ENCODE measurements around the gene HOXC9.

Gene HOXC9

DNA sequence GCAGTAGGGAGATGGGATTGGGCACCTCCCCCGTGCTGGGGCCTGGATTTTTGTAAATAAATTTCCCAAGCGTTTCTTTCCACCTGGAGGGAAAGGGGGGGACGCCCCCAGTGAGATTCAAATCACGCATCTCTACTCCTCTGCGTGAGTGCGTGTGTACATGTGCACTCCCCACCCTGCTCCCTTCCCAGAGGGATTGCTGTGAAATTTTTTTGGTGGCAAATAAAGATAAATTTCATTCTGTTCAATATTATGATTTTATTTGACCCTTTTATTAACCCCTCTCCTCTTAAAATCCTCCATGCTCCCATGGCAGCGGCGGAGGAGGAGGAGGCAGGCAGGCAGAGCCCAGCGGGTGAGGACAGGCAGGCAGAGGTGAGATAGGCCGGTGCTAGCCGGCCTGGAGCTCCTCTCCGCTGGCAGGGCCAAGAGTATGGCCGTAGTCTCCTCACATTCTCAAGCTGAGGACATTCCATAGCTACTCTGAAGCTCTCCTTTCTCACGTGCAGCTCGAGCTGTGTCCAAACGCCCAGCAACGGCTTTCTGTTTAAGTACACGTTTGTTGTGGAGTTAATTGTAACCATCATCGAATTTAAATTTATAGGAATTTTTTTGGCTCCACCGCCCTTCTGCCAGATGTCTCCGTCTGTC is 23.7 kb upstream of the HOXC9 start:
- no peak for DNase-seq

GRCh38 chr12:53976823-53977595 is 23.0 kb upstream of the HOXC9 start:
- DNase-seq: no peak

DNA sequence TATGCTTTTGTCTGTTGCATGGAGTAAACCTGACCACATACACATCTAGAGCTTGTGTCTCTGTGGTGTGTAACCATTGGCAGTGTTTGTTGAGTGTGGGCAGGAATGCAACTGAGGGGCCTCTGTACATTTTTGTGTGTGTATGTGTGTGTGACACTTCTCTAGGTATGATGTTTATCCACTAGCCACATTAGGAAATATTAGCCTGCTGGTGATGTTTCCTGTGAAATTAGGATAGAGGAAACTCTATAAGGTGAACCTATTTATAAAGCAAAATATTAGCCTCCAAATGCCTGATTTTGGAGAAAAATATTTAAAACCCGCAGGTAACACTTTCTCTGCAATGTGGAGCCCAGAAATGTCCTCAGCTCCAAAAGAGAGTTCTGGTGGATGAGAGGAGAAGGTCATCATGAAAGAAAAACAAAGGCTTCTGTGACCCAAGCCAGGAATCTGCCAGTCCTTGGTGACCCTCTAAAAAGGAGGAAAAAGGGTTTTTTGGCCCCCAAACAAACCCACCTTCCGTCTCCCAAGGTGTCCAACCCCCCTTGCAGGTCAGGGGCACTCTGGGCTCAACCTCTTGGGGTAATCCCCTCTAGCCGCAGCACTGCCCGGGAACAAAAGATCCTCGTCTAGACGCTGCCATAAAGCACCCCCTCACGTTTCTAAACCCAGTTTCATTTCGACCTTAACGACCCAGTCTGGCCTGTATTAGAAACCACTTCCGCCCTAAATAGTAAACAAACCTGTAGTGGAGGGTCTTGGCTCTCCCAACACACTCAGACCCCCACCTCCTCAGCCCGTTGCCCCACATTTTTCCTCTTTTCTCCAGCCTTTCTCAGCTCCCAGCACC is 22.1 kb upstream of the HOXC9 start:
- no peak for DNase-seq

DNA sequence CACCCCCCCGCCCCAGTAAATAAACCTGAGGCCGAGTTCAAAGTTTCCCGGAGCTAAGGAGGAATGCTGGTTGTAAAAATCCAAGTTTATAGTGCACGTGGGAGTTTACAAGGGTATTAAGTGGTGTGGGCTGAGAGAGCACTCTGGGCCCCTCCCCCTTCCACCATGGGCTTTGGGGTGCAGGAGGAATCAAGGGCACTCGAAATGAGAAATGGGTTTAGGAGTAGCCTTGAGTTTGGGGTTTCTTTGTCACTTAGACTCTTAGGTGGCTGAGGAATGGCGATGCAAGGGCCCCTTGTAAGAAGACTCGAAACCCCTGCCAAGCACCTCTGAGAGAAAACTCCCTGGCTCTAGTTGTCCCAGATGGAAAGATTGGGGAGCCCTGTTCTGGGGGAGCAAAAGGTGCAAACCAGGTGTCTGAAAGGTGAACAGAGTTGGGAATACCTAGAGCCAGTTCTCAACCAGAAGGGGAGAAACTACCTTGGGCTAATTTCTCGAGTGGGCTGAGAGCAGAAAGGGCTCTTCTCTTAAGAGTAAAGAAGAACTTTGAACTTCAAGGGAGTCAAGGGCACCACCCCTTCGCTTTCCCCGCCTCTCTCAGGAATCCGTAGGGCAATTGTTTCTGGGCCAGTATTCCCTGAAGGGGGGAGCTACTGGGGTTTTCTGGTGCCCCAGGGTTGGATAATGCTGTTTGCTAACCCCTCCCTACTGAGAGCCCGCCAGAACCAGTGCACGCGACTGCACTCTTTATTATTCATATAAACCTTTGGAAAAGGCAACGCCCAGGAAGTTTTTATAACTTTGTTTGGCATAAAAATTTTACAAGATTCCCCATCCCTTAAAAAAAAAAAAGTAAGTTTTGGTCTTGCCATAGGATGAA is 21.2 kb upstream of the HOXC9 start:
- no peak for DNase-seq

GRCh38 chr12:53980104-53980801 is 19.7 kb upstream of the HOXC9 start:
- DNase-seq: no peak

- no peak for DNase-seq
Observed at GRCh38 chr12:53980802-53981496, 19.0 kb upstream of the HOXC9 start.

GRCh38 chr12:53981634-53982565 is 18.1 kb upstream of the HOXC9 start:
- no peak for DNase-seq

GRCh38 chr12:53982648-53983567 is 17.1 kb upstream of the HOXC9 start:
- no peak for DNase-seq

DNA sequence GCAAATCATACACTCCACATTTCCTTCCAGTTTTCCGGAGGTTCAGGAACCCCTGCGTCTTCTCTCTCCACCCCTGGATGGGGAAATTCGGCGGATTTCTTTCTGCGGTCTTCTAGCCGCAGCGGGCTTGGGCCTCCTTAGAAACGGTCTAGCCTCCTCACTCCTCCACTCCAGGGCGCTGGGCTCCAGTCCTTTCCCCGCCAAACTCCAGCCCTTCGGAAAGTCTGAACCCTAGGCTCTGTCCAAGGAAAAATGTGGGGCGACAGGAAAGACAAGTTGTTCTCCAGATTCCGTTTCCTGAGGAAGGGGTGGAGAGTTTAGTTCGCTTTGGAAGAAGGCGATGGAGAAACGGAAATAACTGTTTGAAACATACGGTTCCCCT is 16.4 kb upstream of the HOXC9 start:
- no peak for DNase-seq

DNA sequence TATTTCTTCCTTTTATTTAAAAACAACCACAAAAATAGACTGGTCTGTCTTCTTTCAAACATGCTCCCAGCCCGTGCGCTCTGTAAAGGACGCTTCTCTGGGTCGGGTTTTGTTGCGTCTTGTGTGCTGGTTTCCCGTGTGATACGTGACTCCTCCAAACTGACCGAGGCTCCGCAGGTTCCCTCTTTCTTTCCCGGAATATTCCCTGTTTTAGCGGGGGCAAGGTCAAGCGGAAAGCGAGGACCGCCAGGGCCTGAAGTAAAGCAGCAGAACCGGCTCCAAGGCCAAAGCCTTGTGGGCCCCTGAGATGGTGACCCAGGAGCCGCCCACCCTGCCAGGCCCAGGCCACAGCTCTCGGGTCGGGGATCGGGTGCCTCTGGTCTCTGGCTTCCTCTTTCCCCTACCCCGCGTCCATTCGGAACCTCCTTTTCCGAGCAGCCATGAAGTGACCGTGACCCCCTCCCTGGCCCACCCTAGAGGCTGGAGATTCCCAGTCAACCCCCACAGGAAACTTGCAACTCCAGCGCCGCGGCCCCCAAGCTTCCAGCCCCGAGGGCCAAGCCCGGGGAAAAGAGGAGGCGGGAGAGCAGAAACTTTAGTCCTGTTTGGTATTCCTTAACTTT is 15.9 kb upstream of the HOXC9 start:
- DNase-seq: no peak

DNA sequence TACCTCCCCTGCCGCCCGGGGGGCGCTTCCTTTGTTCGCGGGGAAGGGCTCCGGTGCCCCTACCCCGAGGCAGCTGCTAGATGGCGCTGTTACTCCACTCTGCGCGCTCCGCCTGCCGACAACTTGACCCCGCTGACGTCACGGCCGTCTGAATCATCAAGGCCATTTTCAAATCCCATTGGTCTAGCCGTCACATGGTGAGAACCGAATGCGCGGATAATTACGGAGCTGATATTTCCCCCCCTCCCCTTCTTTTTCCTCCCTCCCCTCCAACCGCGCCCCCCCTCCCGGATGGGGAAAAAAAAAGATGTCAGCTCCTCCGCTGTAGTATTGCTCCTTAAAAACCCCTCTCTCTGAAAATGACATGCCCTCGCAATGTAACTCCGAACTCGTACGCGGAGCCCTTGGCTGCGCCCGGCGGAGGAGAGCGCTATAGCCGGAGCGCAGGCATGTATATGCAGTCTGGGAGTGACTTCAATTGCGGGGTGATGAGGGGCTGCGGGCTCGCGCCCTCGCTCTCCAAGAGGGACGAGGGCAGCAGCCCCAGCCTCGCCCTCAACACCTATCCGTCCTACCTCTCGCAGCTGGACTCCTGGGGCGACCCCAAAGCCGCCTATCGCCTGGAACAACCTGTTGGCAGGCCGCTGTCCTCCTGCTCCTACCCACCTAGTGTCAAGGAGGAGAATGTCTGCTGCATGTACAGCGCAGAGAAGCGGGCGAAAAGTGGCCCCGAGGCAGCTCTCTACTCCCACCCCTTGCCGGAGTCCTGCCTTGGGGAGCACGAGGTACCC is 14.9 kb upstream of the HOXC9 start, which contains the start of gene HOXC10:
HOXC10 (plus strand) TSS at position 246 of the 791 bp plus-strand sequence; CDS start at position 360, 114 bp downstream.
- DNase-seq: peak; percentile 93

DNA sequence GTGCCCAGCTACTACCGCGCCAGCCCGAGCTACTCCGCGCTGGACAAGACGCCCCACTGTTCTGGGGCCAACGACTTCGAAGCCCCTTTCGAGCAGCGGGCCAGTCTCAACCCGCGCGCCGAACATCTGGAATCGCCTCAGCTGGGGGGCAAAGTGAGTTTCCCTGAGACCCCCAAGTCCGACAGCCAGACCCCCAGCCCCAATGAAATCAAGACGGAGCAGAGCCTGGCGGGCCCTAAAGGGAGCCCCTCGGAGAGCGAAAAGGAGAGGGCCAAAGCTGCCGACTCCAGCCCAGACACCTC is 14.3 kb upstream of the HOXC9 start:
- DNase-seq: no peak

- no peak for DNase-seq
Observed at GRCh38 chr12:53985994-53986685, 13.8 kb upstream of the HOXC9 start.

GRCh38 chr12:53986686-53987483 is 13.1 kb upstream of the HOXC9 start:
- no peak for DNase-seq

DNA sequence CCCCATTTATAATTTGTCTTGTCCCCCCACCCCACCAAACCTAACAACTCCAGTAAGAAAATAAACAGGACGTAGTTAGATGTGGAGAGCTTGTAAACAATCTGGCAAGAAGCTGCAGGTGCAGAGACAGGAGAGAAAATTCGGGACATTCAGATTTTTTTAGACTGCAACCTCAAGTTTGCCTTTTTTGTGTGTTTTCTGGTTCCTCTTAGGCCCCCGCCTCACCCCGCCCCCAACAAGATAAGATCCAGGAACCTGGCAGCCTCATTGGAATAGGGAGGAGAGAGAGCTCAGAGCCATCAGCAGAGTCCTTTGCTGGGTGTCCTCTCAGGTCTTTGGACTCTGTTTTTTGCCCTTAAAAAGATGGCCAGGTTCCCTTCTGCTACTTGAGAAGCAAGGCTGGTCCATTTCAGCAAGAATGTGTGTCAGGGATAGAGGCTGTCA is 12.2 kb upstream of the HOXC9 start:
- no peak for DNase-seq

DNA sequence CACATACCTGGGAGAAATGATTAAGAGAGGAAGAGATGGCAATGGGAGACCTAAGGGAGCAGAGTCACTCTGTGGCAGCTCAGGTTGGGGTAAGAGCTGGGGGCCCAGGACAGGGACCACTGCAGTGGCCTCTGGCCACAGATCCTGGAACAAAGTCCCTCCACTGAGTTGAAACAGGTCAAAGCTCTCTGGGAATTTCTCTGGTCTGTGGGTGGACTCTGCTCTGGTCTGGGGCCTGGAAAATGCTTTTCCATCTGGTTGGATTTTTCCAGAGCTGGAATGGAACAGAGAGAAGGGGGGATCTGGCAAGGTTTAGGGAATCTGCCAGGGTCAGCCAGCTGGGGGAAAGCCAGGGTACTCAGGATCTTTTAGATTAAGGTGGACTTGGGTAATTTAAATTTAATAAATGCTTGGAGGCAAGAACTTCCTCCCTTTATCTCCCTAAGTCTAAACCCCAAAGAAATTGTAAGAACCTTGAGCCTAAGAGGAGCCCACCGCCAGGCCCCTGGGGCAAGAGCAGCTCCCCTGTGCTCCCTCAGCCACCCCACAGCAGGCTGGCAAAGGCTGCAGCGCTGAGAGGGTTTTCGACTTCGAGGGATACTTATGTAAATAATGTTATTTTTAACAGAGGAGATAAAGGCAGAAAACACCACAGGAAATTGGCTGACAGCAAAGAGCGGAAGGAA is 11.3 kb upstream of the HOXC9 start:
- no peak for DNase-seq

All from NCI-H774 (cell line).